ENCODE data around the gene OVAAL.

OVAAL gene

DNA sequence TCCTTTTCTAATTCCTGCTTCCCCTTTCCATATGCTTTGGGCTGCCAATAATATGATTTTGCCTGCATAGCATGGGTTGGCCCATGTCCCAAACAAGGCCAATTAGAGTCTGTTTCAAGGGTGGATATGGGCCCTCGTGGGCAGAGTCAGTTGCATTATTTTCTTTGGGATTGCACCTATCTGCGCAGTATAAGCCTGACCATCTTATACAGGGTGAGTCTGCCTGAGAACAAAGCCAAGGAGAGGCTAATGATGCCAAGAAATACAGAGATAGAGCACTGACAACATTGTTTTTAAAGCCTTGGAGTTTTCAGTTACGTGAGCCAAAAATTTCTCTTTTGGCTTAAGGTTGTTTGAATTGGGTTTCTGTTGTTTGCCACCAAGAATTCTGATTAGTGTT is 18.6 kb downstream of the OVAAL start:
- Histone ChIP-seq H3K4me3 (ENCODE audit: insufficient read depth, low read length, poor library complexity, severe bottlenecking) (no peak overlapping the region), H3K27ac (ENCODE audit: low read depth, low read length) (no peak overlapping the region), H3F3A (ENCODE audit: insufficient read depth) (no peaks in the 10 kb centered on the region), H3K4me2 (ENCODE audit: low read depth, low read length, poor library complexity, severe bottlenecking) (no peak overlapping the region), H2AFZ (ENCODE audit: low read depth, low read length, severe bottlenecking) (no peak overlapping the region), H3K36me3 (ENCODE audit: low read length) (no peaks in the 10 kb centered on the region), H3K9ac (ENCODE audit: low read length) (no peak overlapping the region), H3K9me3 (ENCODE audit: insufficient read depth, low read length) (no peaks in the 10 kb centered on the region), H4K20me1 (ENCODE audit: low read depth, low read length) (no peaks in the 10 kb centered on the region), H3K79me2 (ENCODE audit: insufficient read depth, low read length) (no peaks in the 10 kb centered on the region), H3K27me3 (ENCODE audit: low read length) (no peaks in the 10 kb centered on the region), H3K9me2 (replicated peaks; ENCODE audit: insufficient read depth, low read length) (no peaks in the 10 kb centered on the region)
- no peak for TF ChIP-seq EZH2phosphoT487 (conservative IDR thresholded peaks at IDR 0.05; ENCODE audit: low read length)
- TF ChIP-seq, protein P1, sequence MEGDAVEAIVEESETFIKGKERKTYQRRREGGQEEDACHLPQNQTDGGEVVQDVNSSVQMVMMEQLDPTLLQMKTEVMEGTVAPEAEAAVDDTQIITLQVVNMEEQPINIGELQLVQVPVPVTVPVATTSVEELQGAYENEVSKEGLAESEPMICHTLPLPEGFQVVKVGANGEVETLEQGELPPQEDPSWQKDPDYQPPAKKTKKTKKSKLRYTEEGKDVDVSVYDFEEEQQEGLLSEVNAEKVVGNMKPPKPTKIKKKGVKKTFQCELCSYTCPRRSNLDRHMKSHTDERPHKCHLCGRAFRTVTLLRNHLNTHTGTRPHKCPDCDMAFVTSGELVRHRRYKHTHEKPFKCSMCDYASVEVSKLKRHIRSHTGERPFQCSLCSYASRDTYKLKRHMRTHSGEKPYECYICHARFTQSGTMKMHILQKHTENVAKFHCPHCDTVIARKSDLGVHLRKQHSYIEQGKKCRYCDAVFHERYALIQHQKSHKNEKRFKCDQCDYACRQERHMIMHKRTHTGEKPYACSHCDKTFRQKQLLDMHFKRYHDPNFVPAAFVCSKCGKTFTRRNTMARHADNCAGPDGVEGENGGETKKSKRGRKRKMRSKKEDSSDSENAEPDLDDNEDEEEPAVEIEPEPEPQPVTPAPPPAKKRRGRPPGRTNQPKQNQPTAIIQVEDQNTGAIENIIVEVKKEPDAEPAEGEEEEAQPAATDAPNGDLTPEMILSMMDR (IDR thresholded peaks at IDR 0.05; ENCODE audit: insufficient read depth, low read length, poor library complexity, severe bottlenecking): no peak

DNA sequence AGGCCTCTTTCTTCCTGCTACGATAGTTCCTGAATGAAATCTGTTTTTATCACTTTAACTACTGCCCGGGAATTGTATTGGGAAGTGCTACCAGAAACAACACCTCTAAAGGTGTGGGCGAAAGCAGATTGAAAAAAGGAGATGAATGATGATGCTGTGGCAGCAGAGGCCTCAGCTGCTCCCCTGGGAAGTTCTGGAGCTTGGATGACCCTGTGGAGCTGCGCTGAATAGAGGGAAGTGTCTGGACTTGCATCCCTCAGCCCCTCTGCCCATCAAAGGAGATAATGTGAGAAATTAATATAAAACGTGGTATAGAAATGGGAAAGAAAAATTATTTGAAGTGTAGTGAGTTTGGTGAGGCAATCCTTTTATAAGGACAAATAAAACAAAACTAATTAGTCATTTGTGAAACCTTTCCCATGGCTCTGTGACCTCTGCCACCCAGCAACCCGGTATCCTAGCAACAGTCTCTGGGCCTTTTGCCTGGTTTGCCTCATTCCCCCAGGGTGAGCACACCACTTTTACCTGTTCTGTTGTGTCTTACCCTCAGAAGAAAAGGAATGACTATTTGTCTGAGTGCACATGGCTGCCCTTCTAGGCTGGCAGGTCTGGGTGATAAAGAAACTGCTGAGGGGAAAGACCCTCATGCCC is 21.3 kb downstream of the OVAAL start:
- Histone ChIP-seq H3K9me3 (ENCODE audit: insufficient read depth, low read length) (no peaks in the 10 kb centered on the region), H3K27ac (ENCODE audit: low read depth, low read length) (no peak overlapping the region), H2AFZ (ENCODE audit: low read depth, low read length, severe bottlenecking) (no peak overlapping the region), H3K9ac (ENCODE audit: low read length) (no peak overlapping the region), H3K27me3 (ENCODE audit: low read length) (no peaks in the 10 kb centered on the region), H3K36me3 (ENCODE audit: low read length) (no peaks in the 10 kb centered on the region), H3F3A (ENCODE audit: insufficient read depth) (no peaks in the 10 kb centered on the region), H3K4me3 (ENCODE audit: insufficient read depth, low read length, poor library complexity, severe bottlenecking) (no peak overlapping the region), H3K9me2 (replicated peaks; ENCODE audit: insufficient read depth, low read length) (no peaks in the 10 kb centered on the region), H4K20me1 (ENCODE audit: low read depth, low read length) (no peaks in the 10 kb centered on the region), H3K4me2 (ENCODE audit: low read depth, low read length, poor library complexity, severe bottlenecking) (no peak overlapping the region), H3K79me2 (ENCODE audit: insufficient read depth, low read length) (no peaks in the 10 kb centered on the region)
- TF ChIP-seq, protein P1 (IDR thresholded peaks at IDR 0.05; ENCODE audit: insufficient read depth, low read length, poor library complexity, severe bottlenecking): no peak
- TF ChIP-seq EZH2phosphoT487 (conservative IDR thresholded peaks at IDR 0.05; ENCODE audit: low read length): no peak

DNA sequence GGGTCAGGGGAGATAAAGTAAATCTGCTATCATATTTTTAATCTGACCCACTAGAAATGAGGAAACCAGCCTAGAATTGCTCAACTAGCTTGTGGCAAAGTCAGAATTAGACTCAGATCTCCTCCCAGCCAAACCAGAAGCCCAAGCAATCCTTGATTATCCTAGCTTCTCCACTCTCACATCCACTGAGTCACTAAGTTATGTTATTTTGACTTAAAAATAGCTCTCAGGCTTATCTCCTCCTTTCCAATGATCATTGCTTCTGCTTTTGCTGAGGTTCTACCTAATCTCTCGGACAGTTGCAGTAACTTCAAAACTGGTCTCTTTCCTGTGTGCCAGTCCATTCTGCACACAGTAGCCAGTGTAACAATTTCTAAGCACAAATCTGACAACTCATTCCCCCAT is 22.9 kb downstream of the OVAAL start:
- H2AFZ ChIP-seq (ENCODE audit: low read depth, low read length, severe bottlenecking): no peak overlapping the region
- no peaks in the 10 kb centered on the region for H4K20me1 ChIP-seq (ENCODE audit: low read depth, low read length)
- no peaks in the 10 kb centered on the region for H3K79me2 ChIP-seq (ENCODE audit: insufficient read depth, low read length)
- H3K4me2 ChIP-seq (ENCODE audit: low read depth, low read length, poor library complexity, severe bottlenecking): no peak overlapping the region
- TF ChIP-seq EZH2phosphoT487 (conservative IDR thresholded peaks at IDR 0.05; ENCODE audit: low read length): no peak
- TF ChIP-seq, protein P1 (IDR thresholded peaks at IDR 0.05; ENCODE audit: insufficient read depth, low read length, poor library complexity, severe bottlenecking): no peak
- H3K4me3 ChIP-seq (ENCODE audit: insufficient read depth, low read length, poor library complexity, severe bottlenecking): no peak overlapping the region
- H3F3A ChIP-seq (ENCODE audit: insufficient read depth): no peaks in the 10 kb centered on the region
- H3K36me3 ChIP-seq (ENCODE audit: low read length): no peaks in the 10 kb centered on the region
- no peaks in the 10 kb centered on the region for H3K9me3 ChIP-seq (ENCODE audit: insufficient read depth, low read length)
- no peak overlapping the region for H3K27ac ChIP-seq (ENCODE audit: low read depth, low read length)
- H3K9me2 ChIP-seq (replicated peaks; ENCODE audit: insufficient read depth, low read length): no peaks in the 10 kb centered on the region
- no peaks in the 10 kb centered on the region for H3K27me3 ChIP-seq (ENCODE audit: low read length)
- no peak overlapping the region for H3K9ac ChIP-seq (ENCODE audit: low read length)

All from SU-DHL-6 (cell line).